Stimulated activated CD8-positive, alpha-beta memory T cell treated with anti-CD3 and anti-CD28 coated beads, Interleukin-2, amount 100 ng/mL, for 48 hours (primary cell): Measurements from ENCODE around the gene NFATC2.
"Not testable (repeated sequence)": the region's sequence is repeated elsewhere in the genome, so short reads cannot be mapped to it uniquely, and the experiment has no call there.

Experiments used
- DNase-seq, 2 donors: peaks; one replicate each; pipeline ENCODE4 v3.0.0-alpha.2; 2020; ENCODE audit warnings: low read depth in 2 of 2

Gene NFATC2

GRCh38 chr20:51495291-51495690 lies 47.2 kb downstream of the NFATC2 start:
- no peak for DNase-seq

GRCh38 chr20:51494241-51495110 lies 48.0 kb downstream of the NFATC2 start:
- peak in 1 of 2 donors; percentile 23 for DNase-seq

- peak in 1 of 2 donors; percentile 26 for DNase-seq
These were observed 49.1 kb downstream of the NFATC2 start for GRCh38 chr20:51493346-51493791.

- no peak for DNase-seq
These were observed 50.1 kb downstream of the NFATC2 start for GRCh38 chr20:51492167-51493092.

GRCh38 chr20:51491393-51491792 lies 51.1 kb downstream of the NFATC2 start:
- DNase-seq = no peak

- no peak for DNase-seq
These were observed 51.9 kb downstream of the NFATC2 start for GRCh38 chr20:51490635-51491034.

- no peak for DNase-seq
These were observed 52.9 kb downstream of the NFATC2 start for GRCh38 chr20:51489611-51490010.

GRCh38 chr20:51488331-51488730 lies 54.2 kb downstream of the NFATC2 start:
- no peak for DNase-seq

- no peak for DNase-seq
These were observed 54.8 kb downstream of the NFATC2 start for GRCh38 chr20:51487565-51488268.

GRCh38 chr20:51487076-51487475 lies 55.4 kb downstream of the NFATC2 start:
- DNase-seq = no peak

GRCh38 chr20:51486197-51487005 lies 56.1 kb downstream of the NFATC2 start:
- no peak for DNase-seq

- no peak for DNase-seq
These were observed 57.7 kb downstream of the NFATC2 start for GRCh38 chr20:51484831-51485230.

- no peak for DNase-seq
These were observed 58.2 kb downstream of the NFATC2 start for GRCh38 chr20:51484141-51484815.

GRCh38 chr20:51482836-51483473 lies 59.6 kb downstream of the NFATC2 start:
- DNase-seq = no peak

- peak; percentile 57 for DNase-seq
These were observed 61.1 kb downstream of the NFATC2 start for GRCh38 chr20:51481341-51481914.

- DNase-seq = peak; percentile 43 to 62
These were observed 61.8 kb downstream of the NFATC2 start for GRCh38 chr20:51480507-51481270.

GRCh38 chr20:51476106-51476505 lies 66.4 kb downstream of the NFATC2 start:
- DNase-seq = not testable (repeated sequence)

- no peak for DNase-seq
These were observed 68.7 kb downstream of the NFATC2 start for GRCh38 chr20:51473771-51474170.

- no peak for DNase-seq
These were observed 69.3 kb downstream of the NFATC2 start for GRCh38 chr20:51473256-51473655.
